NCI-H1694 (cell line): ENCODE data around the gene SLC11A1.

Source experiments
- DNase-seq: peaks from one replicate; lab custom pipeline; 2025; lab: John Stamatoyannopoulos, UW

SLC11A1 gene

DNA sequence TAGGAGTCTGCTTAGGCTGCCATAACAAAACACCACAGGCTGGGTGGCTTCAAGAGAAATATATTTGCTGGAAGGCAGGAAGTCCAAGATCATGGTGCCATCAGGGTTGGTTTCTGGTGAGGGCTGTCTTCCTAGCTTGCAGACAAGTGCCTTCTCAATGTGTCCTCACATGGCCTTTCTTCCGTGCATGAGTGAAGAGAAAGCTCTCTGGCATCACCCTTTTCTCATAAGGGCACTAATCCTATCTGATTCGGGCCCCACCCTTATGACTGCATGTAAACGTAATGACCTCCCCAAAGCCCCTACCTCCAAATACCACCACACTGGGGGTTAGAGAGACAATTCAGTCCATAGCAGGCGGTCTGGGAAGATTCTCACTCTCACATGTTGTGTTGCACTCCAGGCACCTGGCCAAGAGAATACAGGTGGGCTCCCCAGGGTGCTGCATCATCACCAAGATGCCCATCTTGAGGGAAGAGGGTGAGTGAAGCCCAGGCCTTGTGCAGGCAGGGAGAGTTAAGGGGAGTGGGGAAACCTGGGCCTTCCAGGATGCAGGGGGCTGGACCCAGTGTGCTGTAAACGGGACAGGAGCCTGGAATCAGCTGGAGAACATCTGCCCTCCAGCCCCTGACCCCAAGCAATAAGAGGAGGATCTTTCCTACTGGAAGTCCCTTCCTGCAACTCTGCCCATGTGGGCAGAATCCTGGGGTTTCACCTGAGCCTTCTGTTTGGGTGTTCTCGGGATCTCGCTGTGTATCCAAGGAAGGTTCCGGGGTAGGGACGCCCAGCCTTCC, 15.3 kb upstream of the SLC11A1 start:
- DNase-seq: no peak

DNA sequence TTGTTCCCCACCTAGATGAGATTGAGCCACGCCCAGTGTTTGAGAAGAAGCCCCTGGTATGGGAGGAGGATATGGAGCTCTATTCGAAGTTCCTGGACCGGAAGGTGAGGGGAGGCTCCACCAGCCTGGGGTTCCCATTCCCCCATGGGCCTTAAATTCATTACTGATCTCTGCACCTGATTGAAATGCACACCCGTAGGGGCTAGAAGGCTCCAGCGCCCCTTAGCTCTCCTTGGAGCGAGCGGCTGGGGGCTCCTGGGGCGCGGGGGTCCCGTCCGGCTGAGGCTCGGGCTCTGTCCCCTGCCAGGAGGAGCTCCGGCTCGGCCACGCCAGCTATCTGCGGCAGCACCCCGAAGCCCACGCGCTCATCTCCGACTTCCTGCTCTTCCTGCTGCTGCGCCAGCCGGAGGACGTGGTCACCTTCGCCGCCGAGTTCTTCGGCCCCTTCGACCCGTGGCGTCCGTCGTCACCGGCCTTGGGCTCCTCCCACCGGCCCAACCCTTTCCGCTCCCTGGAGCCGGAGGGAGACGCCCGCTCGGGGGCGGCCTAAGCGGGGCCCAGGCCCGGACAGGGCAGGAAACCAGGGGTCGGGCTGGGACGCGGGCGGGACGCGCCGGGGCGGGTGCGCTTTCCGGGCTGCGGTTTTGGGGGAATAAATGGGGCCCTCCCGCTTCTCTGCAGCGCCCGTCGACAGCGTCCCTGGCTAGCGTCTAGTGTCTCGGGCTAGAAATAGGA, 14.5 kb upstream of the SLC11A1 start:
- DNase-seq: no peak

DNA sequence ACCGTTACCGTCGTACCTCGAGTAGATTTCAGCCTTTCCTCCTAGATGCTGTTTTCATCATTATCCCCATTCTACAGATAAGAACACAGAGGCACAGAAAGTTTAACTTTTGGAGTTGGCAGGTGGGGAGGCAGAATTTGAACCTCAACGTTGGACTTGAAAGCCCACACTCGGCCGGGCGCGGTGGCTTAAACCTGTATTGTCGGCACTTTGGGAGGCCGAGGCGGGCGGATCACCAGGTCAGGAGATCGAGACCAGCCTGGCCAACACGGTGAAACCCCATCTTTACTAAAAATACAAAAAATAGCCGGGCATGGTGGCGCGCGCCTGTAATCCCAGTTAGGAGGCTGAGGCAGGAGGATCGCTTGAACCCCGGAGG, 13.9 kb upstream of the SLC11A1 start:
- no peak for DNase-seq

DNA sequence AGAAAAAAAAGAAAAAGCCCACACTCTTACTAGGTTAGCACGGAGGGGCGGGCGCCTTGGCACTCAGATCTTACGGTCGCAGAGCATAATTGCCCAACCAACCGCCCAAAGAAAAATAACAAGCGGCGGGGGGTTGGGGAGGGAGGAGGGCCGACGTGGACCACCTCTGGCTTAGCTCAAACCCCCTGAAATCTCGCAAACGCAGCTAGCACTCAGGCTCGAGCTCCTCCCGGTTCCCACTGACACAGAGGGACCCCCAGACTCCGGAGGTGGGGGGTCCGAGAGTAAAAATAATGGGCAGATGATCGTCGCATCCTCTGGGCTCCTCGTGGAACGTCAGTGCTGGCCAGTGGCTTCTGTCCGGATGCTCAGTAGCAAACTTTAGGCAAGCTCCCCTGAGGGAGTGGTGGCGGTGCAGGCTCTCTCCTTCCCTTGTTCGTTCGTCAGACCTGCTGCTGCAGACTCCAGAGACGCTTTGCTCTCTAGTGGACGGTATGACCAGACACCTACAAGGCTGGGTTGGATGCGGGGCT, 13.4 kb upstream of the SLC11A1 start:
- no peak for DNase-seq

DNA sequence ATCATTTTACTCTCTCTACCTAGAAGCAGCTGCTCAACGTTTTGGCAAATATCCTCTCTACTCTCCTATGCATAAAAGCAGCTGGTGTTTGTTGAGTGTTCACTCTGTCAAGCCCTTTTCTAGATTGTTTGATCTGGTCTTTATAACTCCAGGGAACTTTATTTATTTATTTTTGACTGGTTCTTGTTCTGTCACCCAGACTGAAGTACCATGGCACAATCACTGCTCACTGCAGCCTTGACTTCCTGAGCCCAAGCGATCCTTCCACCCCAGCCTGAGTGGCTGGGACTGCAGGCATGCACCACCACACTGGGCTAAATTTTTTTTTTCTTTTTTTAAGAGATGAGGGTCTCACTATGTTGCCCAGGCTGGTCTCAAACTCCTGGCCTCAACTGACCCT, 12.7 kb upstream of the SLC11A1 start:
- no peak for DNase-seq

DNA sequence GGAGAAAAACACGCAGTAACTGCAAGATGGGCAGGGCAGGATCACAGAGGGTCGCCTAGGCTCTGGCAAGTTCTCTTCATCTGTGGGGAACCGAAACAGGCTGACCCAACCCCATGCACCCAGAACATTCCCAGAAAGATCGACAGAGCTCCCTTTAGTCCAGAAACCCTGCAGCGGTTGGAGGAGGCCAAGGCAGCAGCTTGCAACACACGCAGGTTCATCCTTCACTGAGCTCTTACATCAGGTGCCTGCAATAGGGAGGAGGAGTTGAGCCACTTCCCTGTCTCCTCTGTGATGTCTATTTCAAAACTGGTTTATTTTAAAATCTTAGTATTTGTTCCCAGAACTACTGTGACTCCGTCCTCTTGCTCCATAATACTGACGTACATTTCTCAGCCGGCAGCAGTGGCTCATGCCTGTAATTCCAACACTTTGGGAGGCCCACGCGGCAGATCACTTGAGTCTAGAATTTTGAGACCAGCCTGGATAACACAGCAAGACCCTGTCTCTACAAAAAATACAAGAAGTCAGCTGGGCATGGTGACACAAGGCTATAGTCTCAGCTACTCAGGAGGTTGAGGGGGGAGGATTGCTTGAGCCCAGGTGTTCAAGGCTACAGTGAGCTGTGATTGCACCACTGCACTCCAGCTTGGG, 11.5 kb upstream of the SLC11A1 start:
- no peak for DNase-seq

DNA sequence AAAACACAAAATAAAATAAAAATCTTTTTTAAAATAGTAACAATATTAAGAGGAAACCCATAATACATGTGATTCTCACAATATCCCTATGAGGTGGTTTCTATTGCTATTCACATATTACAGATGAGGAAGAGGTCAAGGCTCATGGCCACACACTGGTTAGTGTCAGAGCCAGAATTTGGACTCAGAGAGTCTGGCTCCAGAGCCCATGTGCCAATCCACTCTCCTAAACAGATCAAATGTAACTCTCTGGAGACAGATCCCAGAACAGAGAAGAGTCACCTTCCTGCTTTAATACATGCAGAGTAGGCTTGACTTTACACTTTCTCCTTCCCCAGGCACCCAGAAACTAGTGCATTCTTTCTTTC, 10.1 kb upstream of the SLC11A1 start:
- DNase-seq: no peak

DNA sequence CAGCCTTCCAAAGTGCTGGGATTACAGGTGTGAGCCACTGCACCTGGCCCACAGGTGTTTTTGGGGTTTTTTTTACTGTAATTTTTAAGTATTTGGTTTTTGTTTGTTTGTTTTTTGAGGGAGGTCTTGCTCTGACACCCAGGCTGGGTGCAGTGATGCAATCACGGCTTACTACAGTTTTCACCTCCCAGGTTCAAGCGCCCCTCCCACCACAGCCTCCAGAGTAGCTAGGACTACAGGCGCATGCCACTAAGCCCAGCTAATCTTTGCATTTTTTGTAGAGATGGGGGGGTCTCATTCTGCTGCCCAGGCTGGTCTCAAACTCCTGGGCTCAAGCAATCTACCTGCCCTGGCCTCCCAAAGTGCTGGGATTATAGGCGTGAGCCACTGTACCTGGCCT, 7.3 kb upstream of the SLC11A1 start:
- DNase-seq: no peak

DNA sequence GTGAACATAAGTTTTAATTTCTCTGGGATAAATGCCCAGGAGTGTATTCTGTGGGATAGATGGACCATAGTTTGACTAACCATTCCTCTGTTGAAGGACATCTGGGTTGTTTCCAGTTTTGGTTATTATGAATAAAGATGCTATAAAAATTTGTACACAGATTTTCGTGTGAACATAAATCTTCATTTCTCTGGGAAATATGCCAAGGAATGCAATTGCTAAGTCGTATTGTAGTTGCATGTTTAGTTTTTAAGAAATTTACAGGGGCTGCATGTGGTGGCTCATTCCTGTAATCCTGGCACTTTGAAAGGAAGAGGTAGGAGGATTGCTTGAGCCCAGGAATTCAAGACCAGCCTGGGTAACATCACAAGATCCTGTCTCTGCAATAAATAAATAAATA, 6.9 kb upstream of the SLC11A1 start:
- DNase-seq: no peak

DNA sequence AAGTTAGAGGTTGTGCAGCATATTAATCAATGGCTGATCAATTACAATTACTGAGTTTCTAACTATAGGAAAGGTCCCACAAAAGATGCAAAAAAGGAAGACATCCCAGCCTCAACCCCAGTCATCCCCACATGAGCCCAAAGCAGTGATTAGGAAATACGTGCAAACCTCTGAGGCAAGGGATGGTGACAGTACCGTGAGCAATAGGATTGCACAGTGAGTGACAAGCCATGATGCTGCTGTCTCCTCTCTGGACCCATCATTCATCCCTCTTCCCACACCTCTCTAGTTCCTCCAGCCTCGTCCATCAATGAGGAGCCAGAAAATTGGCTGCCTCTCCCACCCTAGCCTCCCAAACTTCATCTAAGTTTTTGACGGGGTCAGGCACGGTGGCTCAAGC, 4.0 kb upstream of the SLC11A1 start:
- no peak for DNase-seq

DNA sequence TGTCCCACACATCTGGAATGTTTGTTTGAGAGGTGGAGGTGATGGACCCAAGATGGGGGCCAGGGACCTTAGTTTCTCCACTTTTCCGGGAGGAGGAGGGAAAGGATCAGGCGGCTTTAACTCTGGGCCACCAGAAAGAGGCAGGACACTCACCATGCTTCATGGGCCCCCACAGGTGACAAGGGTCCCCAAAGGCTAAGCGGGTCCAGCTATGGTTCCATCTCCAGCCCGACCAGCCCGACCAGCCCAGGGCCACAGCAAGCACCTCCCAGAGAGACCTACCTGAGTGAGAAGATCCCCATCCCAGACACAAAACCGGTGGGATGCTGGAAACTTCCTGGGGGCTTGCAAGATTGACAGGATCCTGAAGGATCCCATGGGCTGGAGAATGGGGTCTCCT, 712 bp downstream of the SLC11A1 start:
- DNase-seq: no peak

DNA sequence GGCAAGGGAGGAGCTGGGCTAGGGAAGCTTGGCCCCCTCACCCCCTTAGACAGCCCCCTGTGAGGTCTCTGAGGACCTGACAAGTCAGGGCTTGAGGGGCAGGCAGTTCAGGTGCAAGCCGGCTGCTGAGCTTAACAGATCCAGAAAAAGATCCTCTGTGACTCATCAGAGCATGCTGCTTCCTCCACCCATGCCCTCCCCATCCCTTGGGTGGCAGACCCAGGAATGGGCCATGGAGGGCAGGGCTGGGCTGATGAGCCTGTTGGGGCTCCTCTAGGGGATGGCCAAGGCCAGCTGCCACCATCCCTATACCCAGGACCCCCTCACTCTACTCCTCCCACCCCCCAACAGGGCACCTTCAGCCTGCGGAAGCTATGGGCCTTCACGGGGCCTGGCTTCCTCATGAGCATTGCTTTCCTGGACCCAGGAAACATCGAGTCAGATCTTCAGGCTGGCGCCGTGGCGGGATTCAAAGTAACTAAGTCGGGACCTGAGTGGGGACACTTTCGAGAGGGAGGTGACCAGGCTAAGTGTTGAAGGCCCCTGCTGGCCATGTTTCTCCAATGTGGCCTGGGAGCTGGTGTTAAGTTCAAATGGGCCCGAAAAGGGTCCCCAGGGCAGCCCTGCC, 1.9 kb downstream of the SLC11A1 start:
- DNase-seq: no peak

DNA sequence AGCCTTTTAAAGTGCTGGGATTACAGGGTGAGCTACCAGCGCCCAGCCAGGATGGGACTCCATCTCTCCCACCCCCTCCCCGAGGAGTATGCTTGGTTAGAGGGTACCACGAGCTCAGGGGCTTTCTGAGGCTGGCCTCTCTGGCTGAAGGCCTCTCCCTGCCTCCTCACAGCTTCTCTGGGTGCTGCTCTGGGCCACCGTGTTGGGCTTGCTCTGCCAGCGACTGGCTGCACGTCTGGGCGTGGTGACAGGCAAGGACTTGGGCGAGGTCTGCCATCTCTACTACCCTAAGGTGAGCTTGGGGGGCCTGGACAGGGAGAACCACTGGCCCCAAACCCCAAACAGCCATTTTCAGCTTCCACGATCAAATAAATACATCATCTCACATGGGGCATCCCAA, 2.9 kb downstream of the SLC11A1 start:
- DNase-seq: no peak

DNA sequence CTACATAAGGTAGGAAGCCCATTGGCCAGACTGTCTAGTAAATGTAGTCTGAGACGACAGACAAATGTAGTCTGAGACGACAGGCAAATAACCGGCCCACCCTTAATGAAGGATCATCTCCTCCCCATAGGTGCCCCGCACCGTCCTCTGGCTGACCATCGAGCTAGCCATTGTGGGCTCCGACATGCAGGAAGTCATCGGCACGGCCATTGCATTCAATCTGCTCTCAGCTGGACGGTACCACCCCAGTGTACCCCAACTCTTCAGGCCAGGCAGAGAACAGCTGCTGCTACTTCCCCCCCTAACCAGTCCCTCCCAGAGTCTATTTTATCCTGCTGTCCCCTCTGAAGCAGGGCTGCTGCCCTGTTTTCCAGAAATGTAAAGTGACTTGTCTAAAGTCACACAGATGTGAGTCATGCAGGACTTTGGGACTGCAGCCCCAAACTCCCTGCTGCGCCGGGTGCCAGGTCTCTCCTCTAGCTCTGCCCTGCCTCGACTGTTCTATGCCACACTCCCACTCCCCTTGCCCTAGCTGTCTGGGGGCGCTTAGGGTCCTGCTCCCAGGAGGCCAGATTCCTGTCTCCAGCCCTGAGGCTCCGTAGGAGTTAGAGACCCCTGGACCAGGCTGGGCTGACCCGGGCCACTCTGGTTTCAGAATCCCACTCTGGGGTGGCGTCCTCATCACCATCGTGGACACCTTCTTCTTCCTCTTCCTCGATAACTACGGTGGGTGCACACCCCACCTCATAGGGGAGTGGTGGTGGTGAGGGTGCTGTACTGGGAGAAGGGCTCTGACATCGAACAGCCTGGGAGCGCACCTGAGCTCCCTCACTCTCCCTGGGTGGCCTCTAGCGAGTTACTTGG, 4.7 kb downstream of the SLC11A1 start:
- DNase-seq: no peak

DNA sequence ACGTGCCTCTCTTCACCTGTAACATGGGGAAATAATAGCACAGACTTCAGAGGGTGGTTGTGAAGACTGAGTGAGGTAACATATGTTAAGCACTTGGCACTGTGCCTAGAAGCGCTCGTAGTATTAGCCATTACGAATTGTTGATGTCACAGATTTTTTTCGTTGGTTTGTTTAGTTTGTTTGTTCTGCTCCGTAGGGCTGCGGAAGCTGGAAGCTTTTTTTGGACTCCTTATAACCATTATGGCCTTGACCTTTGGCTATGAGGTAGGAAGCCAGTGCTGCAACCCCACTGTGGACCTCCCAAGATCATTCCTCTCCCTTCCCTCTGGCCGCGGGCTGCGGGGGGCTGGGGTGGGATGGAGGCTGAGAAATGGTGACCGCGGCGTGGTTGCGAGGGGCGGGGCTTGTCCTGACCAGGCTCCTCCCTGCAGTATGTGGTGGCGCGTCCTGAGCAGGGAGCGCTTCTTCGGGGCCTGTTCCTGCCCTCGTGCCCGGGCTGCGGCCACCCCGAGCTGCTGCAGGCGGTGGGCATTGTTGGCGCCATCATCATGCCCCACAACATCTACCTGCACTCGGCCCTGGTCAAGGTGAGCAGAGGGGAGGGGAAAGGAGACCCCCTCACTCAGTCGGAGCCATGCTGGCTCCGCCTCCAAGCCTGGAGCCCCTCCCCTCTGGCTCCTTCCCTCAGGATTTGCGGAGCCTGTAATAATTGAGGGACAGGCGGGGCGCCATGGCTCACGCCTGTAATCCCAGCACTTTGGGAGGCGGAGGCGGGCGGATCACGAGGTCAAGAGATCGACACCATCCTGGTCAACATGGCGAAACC, 5.5 kb downstream of the SLC11A1 start:
- DNase-seq: peak; percentile 40

DNA sequence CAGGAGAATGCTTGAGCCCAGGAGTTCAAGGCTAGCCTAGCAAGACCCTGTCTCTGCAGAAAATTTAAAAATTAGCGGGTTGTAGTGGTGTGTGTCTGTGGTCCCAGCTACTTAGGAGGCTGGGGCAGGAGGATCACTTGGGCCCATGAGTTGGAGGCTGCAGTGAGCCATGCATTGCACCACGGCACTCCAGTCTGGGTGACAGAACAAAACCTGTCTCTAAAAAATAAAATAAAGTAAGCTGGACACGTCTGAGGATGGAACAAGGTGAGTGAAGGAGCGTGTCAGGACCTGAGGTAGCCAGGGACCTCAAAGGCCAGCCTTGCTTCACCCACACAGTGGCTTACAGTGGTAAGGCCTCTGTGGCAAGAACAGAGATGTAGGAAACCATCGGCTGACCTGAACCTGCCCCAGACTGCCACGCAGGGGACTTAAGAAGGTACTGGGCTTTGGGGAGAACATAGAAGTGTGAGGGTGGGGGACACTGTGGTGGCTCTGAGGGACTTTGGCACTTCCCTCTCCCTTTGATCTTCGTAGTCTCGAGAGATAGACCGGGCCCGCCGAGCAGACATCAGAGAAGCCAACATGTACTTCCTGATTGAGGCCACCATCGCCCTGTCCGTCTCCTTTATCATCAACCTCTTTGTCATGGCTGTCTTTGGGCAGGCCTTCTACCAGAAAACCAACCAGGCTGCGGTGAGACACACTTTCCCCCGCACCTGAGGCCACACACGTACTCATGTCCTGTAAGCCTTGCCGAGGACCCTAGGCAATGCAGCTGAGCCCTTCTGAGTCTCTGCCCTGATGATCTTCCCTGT, 7.5 kb downstream of the SLC11A1 start:
- no peak for DNase-seq

DNA sequence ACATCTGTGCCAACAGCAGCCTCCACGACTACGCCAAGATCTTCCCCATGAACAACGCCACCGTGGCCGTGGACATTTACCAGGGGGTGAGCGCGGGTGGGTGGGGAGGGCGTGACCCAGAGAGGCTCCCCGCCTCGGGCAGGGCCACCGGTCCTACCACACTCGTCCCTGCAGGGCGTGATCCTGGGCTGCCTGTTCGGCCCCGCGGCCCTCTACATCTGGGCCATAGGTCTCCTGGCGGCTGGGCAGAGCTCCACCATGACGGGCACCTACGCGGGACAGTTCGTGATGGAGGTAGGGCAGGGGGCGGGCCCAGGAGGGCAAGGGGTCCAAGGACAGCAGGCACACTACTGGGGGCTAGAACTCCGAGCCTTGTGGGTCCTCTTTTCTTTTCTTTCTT, 9.1 kb downstream of the SLC11A1 start:
- DNase-seq: no peak

DNA sequence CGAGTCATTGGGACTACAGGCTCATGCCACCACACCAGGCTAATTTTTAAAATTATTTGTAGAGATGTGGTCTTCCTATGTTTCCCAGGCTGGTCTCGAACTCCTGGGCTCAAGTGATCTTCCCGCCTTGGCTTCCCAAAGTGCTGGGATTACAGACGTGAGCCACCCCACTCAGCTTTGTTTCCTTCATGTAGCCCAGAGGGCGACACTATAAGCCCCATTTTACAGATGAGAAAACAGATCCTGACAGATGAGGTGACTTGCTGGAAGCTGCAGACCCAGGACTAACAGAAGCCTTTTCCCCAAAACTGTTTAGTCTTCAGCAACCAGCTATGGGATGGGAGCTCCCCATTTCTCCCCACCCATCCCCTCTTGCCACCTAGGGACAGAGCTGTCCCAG, 10.4 kb downstream of the SLC11A1 start:
- DNase-seq: no peak

DNA sequence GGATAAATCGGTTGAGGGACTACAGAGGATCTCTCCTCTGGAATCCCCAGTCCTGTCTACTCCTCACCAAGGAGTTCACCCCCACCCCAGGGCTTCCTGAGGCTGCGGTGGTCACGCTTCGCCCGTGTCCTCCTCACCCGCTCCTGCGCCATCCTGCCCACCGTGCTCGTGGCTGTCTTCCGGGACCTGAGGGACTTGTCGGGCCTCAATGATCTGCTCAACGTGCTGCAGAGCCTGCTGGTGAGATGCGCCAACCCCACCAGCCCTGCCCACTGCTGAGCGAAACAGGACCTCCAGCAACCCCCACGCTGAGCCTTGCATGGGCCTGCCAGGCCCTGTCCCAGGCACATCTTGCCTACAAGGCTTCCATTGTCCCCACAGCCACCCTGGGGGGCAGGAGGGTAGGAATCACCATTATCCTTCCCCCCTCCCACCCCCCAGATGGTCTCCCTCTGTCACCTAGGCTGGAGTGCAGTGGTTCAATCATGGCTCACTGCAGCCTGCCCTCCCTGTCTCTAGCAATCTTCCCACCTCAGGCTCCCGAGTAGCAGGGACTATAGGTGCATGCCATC, 10.9 kb downstream of the SLC11A1 start:
- DNase-seq: no peak
